Measurements from ENCODE around the gene CASZ1. TPM values are rescaled to one million over a fixed set of nuclear protein-coding genes. Genes with fewer than 3 reads are reported as not detected.

Gene CASZ1
- polyA plus RNA-seq, 1 experiment: 0.64 TPM

DNA sequence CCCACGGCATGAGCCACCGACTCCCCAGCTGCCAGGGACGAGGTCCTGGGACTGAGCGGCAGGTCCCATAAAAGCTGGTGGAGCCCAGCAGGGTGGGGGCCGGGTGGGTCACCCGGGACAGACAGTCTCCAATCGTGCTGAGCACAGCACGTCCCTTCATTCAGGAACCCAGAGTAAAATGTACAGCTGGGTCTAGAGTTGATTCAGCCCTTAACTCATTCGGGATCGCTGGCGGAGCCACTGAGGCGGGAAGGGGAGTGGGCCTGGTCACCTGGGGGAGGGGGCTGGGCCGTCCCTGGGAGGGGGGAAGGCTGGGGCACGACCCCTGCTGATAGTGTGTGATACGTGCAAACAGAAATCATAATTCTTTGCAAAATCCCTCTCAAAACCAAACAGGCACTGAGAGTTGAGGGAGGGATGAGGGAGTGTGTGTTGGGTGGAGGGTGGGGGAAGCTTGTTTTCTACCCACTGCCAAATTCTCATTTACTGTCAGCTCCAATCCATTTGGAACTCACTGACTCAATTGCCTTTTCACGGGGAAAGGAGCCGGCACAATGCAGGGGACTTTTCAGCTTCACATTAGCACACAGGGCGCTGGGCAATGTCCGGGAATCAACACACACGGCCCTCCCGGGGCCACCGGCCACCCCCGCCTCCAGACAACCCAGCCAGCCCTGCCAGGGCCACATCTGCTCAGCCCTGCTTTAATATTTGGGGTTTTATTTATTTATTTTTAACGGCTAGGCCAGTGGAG is 13.8 kb downstream of the CASZ1 start:
- ChIA-PET POLR2A (no interaction called here), CTCF (no interaction called here)
- H3K36me3 ChIP-seq (ENCODE audit: control insufficient read depth, insufficient read depth, low read length): no peaks in the 10 kb centered on the region
- DNase-seq (ENCODE audit: low read depth): no peak
- H3K27me3 ChIP-seq (ENCODE audit: control insufficient read depth, insufficient read depth, low read length): peaks cover 5% of the 10 kb centered on the region
- TF ChIP-seq, protein P1, sequence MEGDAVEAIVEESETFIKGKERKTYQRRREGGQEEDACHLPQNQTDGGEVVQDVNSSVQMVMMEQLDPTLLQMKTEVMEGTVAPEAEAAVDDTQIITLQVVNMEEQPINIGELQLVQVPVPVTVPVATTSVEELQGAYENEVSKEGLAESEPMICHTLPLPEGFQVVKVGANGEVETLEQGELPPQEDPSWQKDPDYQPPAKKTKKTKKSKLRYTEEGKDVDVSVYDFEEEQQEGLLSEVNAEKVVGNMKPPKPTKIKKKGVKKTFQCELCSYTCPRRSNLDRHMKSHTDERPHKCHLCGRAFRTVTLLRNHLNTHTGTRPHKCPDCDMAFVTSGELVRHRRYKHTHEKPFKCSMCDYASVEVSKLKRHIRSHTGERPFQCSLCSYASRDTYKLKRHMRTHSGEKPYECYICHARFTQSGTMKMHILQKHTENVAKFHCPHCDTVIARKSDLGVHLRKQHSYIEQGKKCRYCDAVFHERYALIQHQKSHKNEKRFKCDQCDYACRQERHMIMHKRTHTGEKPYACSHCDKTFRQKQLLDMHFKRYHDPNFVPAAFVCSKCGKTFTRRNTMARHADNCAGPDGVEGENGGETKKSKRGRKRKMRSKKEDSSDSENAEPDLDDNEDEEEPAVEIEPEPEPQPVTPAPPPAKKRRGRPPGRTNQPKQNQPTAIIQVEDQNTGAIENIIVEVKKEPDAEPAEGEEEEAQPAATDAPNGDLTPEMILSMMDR (IDR thresholded peaks at IDR 0.05; ENCODE audit: insufficient read depth, low read depth, low read length): no peak
- no peak overlapping the region for H3K4me3 ChIP-seq (ENCODE audit: low read depth, low read length)

DNA sequence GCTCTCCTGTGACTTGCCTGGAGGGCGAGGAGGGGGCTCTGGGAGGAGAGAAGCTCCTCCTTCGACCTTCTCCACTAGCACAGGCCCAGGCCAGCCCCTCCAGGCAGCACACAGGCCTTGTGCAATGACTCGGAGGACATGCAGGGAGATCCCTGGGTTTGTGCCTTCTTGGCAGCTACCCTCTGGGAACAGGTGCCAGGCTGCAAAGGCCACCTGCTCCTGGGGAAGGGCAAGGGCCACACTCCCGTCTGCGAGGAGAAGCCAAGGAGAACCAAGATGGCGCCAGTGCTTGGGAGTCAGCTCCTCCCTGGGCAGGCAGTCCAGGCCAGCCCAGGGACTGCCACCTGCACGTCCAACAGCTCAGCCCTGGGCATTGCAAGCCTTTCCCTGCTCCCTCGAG is 15.3 kb downstream of the CASZ1 start:
- TF ChIP-seq, protein P1 (IDR thresholded peaks at IDR 0.05; ENCODE audit: insufficient read depth, low read depth, low read length): no peak
- H3K27me3 ChIP-seq (ENCODE audit: control insufficient read depth, insufficient read depth, low read length): peaks cover 5% of the 10 kb centered on the region
- no peaks in the 10 kb centered on the region for H3K36me3 ChIP-seq (ENCODE audit: control insufficient read depth, insufficient read depth, low read length)
- POLR2A ChIA-PET: no interaction called here
- no peak overlapping the region for H3K4me3 ChIP-seq (ENCODE audit: low read depth, low read length)
- CTCF ChIA-PET: interaction anchor here (0.5 to 0.6 kb wide), 2 partner anchors 318 to 507 kb away, joined by 3 read pairs; no protein-coding TSS in a partner anchor
- DNase-seq (ENCODE audit: low read depth): no peak

DNA sequence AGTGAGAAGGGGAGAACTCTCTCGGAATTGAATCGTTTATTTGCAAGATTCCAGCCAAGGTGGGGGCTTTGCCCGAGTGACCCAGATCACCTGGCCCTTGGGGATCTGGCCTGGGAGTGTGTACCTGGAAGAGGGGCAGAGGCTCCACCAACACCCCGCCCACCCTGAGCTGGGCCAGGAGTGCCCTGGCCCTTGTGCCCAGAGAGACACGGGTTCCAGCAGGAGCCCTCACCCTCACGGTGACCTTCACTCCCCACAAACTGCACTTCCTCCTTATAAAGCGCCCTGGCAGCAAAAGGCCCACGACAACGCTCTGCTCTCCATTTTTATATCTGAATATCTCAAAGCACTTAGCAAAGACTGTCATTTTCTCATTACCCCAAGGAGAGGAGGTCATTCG is 16.6 kb downstream of the CASZ1 start:
- CTCF ChIA-PET: no interaction called here
- Histone ChIP-seq H3K27me3 (ENCODE audit: control insufficient read depth, insufficient read depth, low read length) (peaks cover 9% of the 10 kb centered on the region), H3K36me3 (ENCODE audit: control insufficient read depth, insufficient read depth, low read length) (no peaks in the 10 kb centered on the region), H3K4me3 (ENCODE audit: low read depth, low read length) (no peak overlapping the region)
- no peak for DNase-seq (ENCODE audit: low read depth)
- POLR2A ChIA-PET: no interaction called here
- TF ChIP-seq, protein P1 (IDR thresholded peaks at IDR 0.05; ENCODE audit: insufficient read depth, low read depth, low read length): no peak

DNA sequence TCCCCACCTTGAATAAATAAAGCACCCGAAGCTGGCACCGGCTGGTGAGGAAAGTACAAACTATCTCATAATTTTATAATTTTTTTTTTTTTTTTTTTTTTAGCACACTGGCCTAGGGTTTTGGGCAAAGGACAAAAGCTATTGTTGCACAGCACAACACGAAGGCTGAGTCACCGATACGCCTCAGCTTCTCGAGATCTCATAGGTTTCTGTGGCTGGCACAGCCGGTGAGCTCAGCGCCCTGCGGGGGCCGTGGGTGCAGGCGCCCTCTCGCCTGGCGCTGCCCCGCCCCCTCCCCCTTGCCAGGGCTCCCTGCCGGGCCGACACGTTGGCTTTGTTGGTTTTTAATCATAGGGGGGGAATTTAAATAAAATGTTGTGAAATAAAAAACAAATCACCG is 17.2 kb downstream of the CASZ1 start:
- Histone ChIP-seq H3K4me3 (ENCODE audit: low read depth, low read length) (no peak overlapping the region), H3K27me3 (ENCODE audit: control insufficient read depth, insufficient read depth, low read length) (peaks cover 8% of the 10 kb centered on the region), H3K36me3 (ENCODE audit: control insufficient read depth, insufficient read depth, low read length) (no peaks in the 10 kb centered on the region)
- DNase-seq (ENCODE audit: low read depth): no peak
- TF ChIP-seq, protein P1 (IDR thresholded peaks at IDR 0.05; ENCODE audit: insufficient read depth, low read depth, low read length): no peak
- CTCF ChIA-PET: no interaction called here
- POLR2A ChIA-PET: no interaction called here

DNA sequence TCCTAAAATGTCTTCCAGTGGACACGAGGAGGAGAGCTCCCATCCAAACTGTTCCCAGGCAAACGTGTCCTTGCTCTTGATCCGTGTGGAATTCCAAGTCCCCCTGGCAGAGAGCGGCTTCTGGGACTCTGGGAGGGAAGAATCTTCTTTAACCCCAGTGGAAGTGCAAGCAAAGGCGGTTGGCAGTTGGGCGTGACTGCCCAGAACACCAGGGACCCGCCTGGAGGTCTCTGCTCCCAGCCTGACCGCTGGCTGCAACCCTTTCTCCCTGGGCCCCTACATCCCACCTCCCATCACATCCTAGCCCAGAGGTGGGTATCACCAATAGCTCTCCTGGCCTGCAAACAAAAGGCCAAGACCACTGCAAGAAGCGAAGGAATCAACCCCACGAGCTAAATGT is 17.8 kb downstream of the CASZ1 start:
- H3K27me3 ChIP-seq (ENCODE audit: control insufficient read depth, insufficient read depth, low read length): peaks cover 6% of the 10 kb centered on the region
- no peaks in the 10 kb centered on the region for H3K36me3 ChIP-seq (ENCODE audit: control insufficient read depth, insufficient read depth, low read length)
- no peak overlapping the region for H3K4me3 ChIP-seq (ENCODE audit: low read depth, low read length)
- CTCF ChIA-PET: interaction anchor here (0.7 kb wide), 1 partner anchor 28 kb away, joined by 3 read pairs; no protein-coding TSS in a partner anchor
- TF ChIP-seq, protein P1 (IDR thresholded peaks at IDR 0.05; ENCODE audit: insufficient read depth, low read depth, low read length): no peak
- POLR2A ChIA-PET: no interaction called here
- no peak for DNase-seq (ENCODE audit: low read depth)
